ENCODE data around the gene RPS26. TPM values are rescaled to one million over a fixed set of nuclear protein-coding genes. Genes with fewer than 3 reads are reported as not detected.

The RPS26 gene
- total and polyA plus RNA-seq, 9 of the 15 experiments (the other 6 are each of a cell fraction or from before 2014, with no cell fraction given) = 70.2 to 1,589 (median 852) TPM

- TF ChIP-seq ZNF407 (IDR thresholded peaks at IDR 0.05; ENCODE audit: low read depth) (no peak), MEIS2 (IDR thresholded peaks at IDR 0.05; ENCODE audit: partially characterized antibody) (no peak), HLTF (IDR thresholded peaks at IDR 0.05) (no peak), ESRRB (CRISPR knock-in tag; IDR thresholded peaks at IDR 0.05; ENCODE audit: borderline replicate concordance) (no peak), CHCHD3 (CRISPR knock-in tag; IDR thresholded peaks at IDR 0.05) (no peak), HDGF (IDR thresholded peaks at IDR 0.05) (no peak), COPS2 (conservative IDR thresholded peaks at IDR 0.05) (no peak), ZBTB43 (CRISPR knock-in tag; IDR thresholded peaks at IDR 0.05) (no peak), SP1 (CRISPR knock-in tag; IDR thresholded peaks at IDR 0.05) (0 out of 2 replicates have a peak, but pooled peaks have one; percentile 23), ARID3B (CRISPR knock-in tag; IDR thresholded peaks at IDR 0.05; ENCODE audit: borderline replicate concordance) (no peak), TCF7 (IDR thresholded peaks at IDR 0.05; ENCODE audit: borderline replicate concordance) (no peak), DNMT1 (IDR thresholded peaks at IDR 0.05) (no peak), ZNF431 (CRISPR knock-in tag; IDR thresholded peaks at IDR 0.05) (no peak), MCM3 (IDR thresholded peaks at IDR 0.05) (no peak), ADNP (tag; IDR thresholded peaks at IDR 0.05) (no peak), HNRNPH1 (optimal IDR thresholded peaks at IDR 0.05; ENCODE audit: low read depth, low read length) (no peak), SLC30A9 (CRISPR knock-in tag; IDR thresholded peaks at IDR 0.05) (no peak), GABPB1 (CRISPR knock-in tag; IDR thresholded peaks at IDR 0.05) (peak; percentile 41; the same call in 1 of the 2 replicates), NCOA2 (IDR thresholded peaks at IDR 0.05; ENCODE audit: partially characterized antibody in 2 of 2) (no peak)
Measured at GRCh38 chr12:56078931-56079722, 37.4 kb downstream of the RPS26 start (continued).
